Thoracic aorta (tissue), 2 donors: ENCODE data around the gene OR2A14. TPM values are rescaled to one million over a fixed set of nuclear protein-coding genes. Genes with fewer than 3 reads are reported as not detected.

ENCODE experiments used
- ATAC-seq: fragments of 150-250 bp; one replicate; pipeline ENCODE4 v1.8.0; 2017; ENCODE audit warnings: low read depth; ENCODE audit not compliant: insufficient number of reproducible peaks, low FRiP score
- DNase-seq: peaks from one replicate; pipeline ENCODE4 v3.0.0-alpha.2; 2020; ENCODE audit warnings: low spot score
- H3K27ac ChIP-seq, 2 donors: fragments of 200-600 bp; sonication (generic); 1 replicate in 1 of 2; 2 replicates in 1 of 2; pipeline ENCODE4 v1.5.1; 2016; ENCODE audit warnings: mild to moderate bottlenecking in 2 of 2, moderate library complexity in 2 of 2
- H3K27me3 ChIP-seq: fragments of 200-600 bp; sonication (generic); replicated peaks from 2 replicates; pipeline ENCODE4 v1.6.0; 2016; ENCODE audit warnings: mild to moderate bottlenecking; ENCODE audit not compliant: insufficient read depth
- H3K36me3 ChIP-seq: fragments of 200-600 bp; sonication (generic); one replicate; pipeline ENCODE4 v1.5.1; 2016
- H3K4me1 ChIP-seq, 2 donors: fragments of 200-600 bp; sonication (generic); 1 replicate in 1 of 2; 2 replicates in 1 of 2; pipeline versions ENCODE4 v1.5.1 to v1.6.0; 2016; ENCODE audit warnings: low read depth in 2 of 2, mild to moderate bottlenecking in 1 of 2; ENCODE audit not compliant: control insufficient read depth in 1 of 2
- H3K4me3 ChIP-seq: fragments of 200-600 bp; sonication (generic); 2 replicates; pipeline ENCODE4 v1.5.1; 2016; ENCODE audit warnings: mild to moderate bottlenecking
- H3K9me3 ChIP-seq: fragments of 200-600 bp; sonication (generic); 2 replicates; pipeline ENCODE4 v1.5.1; 2016
- total RNA-seq, 2 donors: library from RNA; depleted of rRNA; stranded (reverse); fragments of >200 nt; gene quantifications; one replicate each; pipeline versions ENCODE4 v1.1.0 to v1.2.3, GENCODE V29; 2016
- TF ChIP-seq, protein P1 (sequence below): fragments of 200-600 bp; sonication (generic); IDR thresholded peaks from one replicate; pipeline ENCODE4 v1.5.1; 2019; ENCODE audit warnings: antibody characterized with exemption

Gene OR2A14
- total RNA-seq, 2 donors from 2014 or later: not detected

DNA sequence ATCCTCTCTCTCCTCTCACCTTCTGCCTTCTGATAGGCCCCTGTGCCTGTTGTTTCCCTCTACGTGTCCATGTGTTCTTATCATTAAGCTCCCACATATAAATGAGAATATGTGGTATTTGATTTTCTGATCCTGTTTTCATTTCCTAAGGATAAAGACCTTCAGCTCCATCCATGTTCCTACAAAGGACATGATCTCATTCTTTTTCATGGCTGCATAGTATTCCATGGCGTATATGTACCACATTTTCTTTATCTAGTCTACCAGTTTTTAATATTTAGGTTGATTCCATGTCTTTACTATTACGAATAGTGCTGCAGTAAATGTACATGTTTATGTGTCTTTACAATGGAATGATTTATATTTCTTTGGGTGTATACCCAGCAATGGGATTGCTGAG, 32.3 kb upstream of the OR2A14 start:
- no peaks in the 10 kb centered on the region for H3K27me3 ChIP-seq
- H3K27ac ChIP-seq: no peak overlapping the region
- no peaks in the 10 kb centered on the region for H3K36me3 ChIP-seq
- H3K9me3 ChIP-seq: peaks cover 7% of the 10 kb centered on the region
- DNase-seq (no peak), ATAC-seq (no peak)
- no peak overlapping the region for H3K4me3 ChIP-seq
- TF ChIP-seq, protein P1, sequence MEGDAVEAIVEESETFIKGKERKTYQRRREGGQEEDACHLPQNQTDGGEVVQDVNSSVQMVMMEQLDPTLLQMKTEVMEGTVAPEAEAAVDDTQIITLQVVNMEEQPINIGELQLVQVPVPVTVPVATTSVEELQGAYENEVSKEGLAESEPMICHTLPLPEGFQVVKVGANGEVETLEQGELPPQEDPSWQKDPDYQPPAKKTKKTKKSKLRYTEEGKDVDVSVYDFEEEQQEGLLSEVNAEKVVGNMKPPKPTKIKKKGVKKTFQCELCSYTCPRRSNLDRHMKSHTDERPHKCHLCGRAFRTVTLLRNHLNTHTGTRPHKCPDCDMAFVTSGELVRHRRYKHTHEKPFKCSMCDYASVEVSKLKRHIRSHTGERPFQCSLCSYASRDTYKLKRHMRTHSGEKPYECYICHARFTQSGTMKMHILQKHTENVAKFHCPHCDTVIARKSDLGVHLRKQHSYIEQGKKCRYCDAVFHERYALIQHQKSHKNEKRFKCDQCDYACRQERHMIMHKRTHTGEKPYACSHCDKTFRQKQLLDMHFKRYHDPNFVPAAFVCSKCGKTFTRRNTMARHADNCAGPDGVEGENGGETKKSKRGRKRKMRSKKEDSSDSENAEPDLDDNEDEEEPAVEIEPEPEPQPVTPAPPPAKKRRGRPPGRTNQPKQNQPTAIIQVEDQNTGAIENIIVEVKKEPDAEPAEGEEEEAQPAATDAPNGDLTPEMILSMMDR: no peak
- peaks cover 0 to 6% of the 10 kb centered on the region in 2 donors for H3K4me1 ChIP-seq

DNA sequence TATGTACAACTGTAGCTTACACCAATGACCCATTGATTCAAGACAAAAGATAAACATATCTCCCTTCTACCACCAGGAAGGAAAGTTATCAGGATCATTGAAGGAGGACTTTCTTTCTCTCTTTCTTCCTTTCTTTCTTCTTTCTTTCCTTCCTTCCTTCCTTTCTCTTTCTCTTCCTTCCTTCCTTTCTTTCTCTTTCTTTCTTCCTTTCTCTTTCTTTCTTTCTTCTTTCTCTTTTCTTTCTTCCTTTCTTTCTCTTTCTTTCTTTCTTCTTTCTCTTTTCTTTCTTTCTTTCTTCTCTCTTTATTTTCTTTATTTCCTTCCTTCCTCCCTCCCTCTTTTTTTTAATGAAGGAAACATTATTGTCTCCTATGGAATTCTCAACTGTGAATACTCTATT, 24.2 kb upstream of the OR2A14 start:
- Histone ChIP-seq H3K4me1 (no peaks in the 10 kb centered on the region), H3K27me3 (no peaks in the 10 kb centered on the region), H3K36me3 (no peaks in the 10 kb centered on the region), H3K4me3 (no peak overlapping the region), H3K27ac (no peak overlapping the region), H3K9me3 (no peaks in the 10 kb centered on the region)
- DNase-seq (no peak), ATAC-seq (no peak)
- TF ChIP-seq, protein P1: no peak

DNA sequence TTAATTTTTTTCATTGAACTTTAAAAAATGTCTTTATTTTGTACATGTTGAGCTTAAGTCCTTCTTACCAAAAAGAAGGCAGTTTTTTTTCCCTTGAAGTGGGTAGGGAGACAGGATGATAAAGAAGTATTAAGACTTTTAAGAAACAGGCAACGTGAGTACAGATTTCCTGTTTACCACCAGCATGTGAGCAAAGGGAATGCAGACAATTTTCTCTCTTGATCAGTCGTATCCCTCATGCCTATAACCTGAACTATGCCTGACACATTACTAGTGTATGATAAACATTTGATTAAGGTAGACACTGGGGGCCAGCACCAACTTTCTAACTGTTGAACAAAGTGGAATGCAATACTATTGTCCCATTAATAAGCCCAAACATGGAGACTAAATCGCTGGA, 22.4 kb upstream of the OR2A14 start:
- no peaks in the 10 kb centered on the region for H3K9me3 ChIP-seq
- H3K4me3 ChIP-seq: no peak overlapping the region
- no peaks in the 10 kb centered on the region for H3K27me3 ChIP-seq
- H3K4me1 ChIP-seq: no peaks in the 10 kb centered on the region
- H3K36me3 ChIP-seq: no peaks in the 10 kb centered on the region
- H3K27ac ChIP-seq: no peak overlapping the region
- no peak for DNase-seq
- TF ChIP-seq, protein P1: no peak
- ATAC-seq: no peak

DNA sequence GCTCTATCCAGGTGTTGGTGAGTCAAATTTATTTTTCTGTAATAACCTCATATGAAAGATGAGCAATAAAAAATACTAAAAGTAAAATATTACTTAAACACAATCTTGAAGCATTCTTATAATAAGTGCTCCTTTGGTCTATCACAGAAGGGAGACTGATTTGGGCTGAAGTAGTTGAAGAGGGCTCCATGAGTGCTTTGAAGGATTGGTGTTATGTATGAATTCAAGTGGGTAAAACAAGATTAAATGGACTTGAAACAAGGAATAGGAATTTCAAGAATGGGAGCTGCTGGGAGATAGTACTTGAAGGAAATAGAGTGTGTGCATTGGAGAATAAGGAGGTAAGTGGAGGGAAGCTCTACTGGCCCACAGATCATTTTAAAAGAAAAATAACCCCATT, 20.9 kb upstream of the OR2A14 start:
- H3K27me3 ChIP-seq: no peaks in the 10 kb centered on the region
- no peaks in the 10 kb centered on the region for H3K9me3 ChIP-seq
- TF ChIP-seq, protein P1: no peak
- no peaks in the 10 kb centered on the region for H3K4me1 ChIP-seq
- ATAC-seq (no peak), DNase-seq (no peak)
- H3K4me3 ChIP-seq: no peak overlapping the region
- no peak overlapping the region for H3K27ac ChIP-seq
- no peaks in the 10 kb centered on the region for H3K36me3 ChIP-seq

DNA sequence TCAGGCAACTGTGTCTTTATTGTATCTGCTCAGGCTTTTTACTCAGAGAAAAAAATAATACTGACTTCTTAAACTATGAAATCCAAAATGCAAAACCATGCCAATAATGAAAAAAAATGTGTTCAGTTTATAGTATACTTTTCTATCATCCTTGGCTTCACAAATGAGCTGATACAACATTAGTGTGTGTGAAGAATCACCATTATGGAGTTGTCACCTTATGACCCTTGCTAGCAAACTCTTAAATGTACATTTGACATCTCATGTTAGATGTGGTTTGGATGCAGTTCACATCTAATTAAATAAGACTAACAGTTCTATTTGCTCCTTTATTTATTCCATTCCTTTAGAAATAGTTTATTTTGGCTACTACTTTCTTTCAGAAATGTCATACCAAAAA, 17.8 kb upstream of the OR2A14 start:
- Histone ChIP-seq H3K9me3 (no peaks in the 10 kb centered on the region), H3K27me3 (no peaks in the 10 kb centered on the region), H3K36me3 (no peaks in the 10 kb centered on the region), H3K4me3 (no peak overlapping the region), H3K4me1 (no peaks in the 10 kb centered on the region), H3K27ac (no peak overlapping the region)
- DNase-seq (no peak), ATAC-seq (no peak)
- TF ChIP-seq, protein P1: no peak
